SK-N-SH treated with all-trans-retinoic acid at 6 μM for 48 hours (cell line): ENCODE results near the gene ZSCAN23.

Experiments
- ESRRG ChIP-seq: fragments of 250-450 bp; sonication (Bioruptor Pico); IDR thresholded peaks from 2 replicates; pipeline ENCODE4 v1.6.1; 2021; ENCODE audit warnings: mild to moderate bottlenecking
- RARB ChIP-seq: fragments of 250-450 bp; sonication (Bioruptor Pico); IDR thresholded peaks from 2 replicates; pipeline ENCODE4 v1.8.0; 2021; ENCODE audit warnings: mild to moderate bottlenecking, moderate library complexity
- ZFP3 ChIP-seq: fragments of 250-450 bp; sonication (Bioruptor Pico); IDR thresholded peaks from 2 replicates; pipeline ENCODE4 v1.5.0; 2020; ENCODE audit warnings: mild to moderate bottlenecking, moderate library complexity
- TF ChIP-seq, protein P1 (sequence below): fragments of 250-450 bp; sonication (Bioruptor Pico); IDR thresholded peaks from 2 replicates; pipeline ENCODE4 v1.8.0; 2020; ENCODE audit warnings: mild to moderate bottlenecking, moderate library complexity, borderline replicate concordance
- TF ChIP-seq, protein P2 (sequence below): fragments of 250-450 bp; sonication (Bioruptor Pico); IDR thresholded peaks from 2 replicates; pipeline ENCODE4 v1.5.1; 2020; ENCODE audit warnings: low read depth, mild to moderate bottlenecking, moderate library complexity

GRCh38 chr6:28462401-28462800, 19.1 kb upstream of the ZSCAN23 start:
- no peak for TF ChIP-seq ESRRG (CRISPR knock-in tag)
- TF ChIP-seq, protein P1, sequence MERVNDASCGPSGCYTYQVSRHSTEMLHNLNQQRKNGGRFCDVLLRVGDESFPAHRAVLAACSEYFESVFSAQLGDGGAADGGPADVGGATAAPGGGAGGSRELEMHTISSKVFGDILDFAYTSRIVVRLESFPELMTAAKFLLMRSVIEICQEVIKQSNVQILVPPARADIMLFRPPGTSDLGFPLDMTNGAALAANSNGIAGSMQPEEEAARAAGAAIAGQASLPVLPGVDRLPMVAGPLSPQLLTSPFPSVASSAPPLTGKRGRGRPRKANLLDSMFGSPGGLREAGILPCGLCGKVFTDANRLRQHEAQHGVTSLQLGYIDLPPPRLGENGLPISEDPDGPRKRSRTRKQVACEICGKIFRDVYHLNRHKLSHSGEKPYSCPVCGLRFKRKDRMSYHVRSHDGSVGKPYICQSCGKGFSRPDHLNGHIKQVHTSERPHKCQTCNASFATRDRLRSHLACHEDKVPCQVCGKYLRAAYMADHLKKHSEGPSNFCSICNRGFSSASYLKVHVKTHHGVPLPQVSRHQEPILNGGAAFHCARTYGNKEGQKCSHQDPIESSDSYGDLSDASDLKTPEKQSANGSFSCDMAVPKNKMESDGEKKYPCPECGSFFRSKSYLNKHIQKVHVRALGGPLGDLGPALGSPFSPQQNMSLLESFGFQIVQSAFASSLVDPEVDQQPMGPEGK (CRISPR knock-in tag), result no peak
- TF ChIP-seq ZFP3 (CRISPR knock-in tag), result no peak
- TF ChIP-seq, protein P2, sequence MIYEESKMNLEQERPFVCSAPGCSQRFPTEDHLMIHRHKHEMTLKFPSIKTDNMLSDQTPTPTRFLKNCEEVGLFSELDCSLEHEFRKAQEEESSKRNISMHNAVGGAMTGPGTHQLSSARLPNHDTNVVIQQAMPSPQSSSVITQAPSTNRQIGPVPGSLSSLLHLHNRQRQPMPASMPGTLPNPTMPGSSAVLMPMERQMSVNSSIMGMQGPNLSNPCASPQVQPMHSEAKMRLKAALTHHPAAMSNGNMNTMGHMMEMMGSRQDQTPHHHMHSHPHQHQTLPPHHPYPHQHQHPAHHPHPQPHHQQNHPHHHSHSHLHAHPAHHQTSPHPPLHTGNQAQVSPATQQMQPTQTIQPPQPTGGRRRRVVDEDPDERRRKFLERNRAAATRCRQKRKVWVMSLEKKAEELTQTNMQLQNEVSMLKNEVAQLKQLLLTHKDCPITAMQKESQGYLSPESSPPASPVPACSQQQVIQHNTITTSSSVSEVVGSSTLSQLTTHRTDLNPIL (CRISPR knock-in tag), result no peak
- no peak for TF ChIP-seq RARB (CRISPR knock-in tag)
